Measurements from ENCODE around the gene ASIC2.

DNA sequence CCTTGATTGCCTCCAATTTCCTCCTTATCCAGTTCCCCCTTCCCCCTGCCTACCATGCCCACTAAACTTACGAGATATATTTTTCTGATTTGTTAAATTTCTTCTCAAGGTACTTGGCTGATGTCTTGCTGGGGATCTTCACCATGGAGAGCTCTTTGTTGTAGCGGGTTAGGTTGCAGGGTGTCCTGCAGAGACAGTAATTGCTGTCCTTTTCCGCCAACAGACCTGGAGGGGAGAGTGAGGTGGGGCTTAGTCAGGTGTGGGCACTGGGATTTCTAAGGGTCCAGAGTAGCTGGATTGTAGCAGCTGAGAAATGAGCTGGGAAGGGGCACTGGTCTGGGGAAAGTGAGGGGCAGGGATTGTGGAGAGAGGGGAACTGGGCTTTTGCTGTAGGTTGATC is 269.3 kb downstream of the ASIC2 start:
- TF ChIP-seq SUZ12 (IDR thresholded peaks at IDR 0.05) (no peak), TARDBP (IDR thresholded peaks at IDR 0.05) (no peak), PKNOX1 (IDR thresholded peaks at IDR 0.05) (no peak), NFRKB (IDR thresholded peaks at IDR 0.05) (no peak), SP1 (IDR thresholded peaks at IDR 0.05) (no peak), FOXM1 (IDR thresholded peaks at IDR 0.05; ENCODE audit: borderline replicate concordance) (no peak), CTBP1 (IDR thresholded peaks at IDR 0.05; ENCODE audit: borderline replicate concordance) (no peak), ZNF384 (IDR thresholded peaks at IDR 0.05) (no peak), ELF4 (IDR thresholded peaks at IDR 0.05) (no peak), FOXA1 (IDR thresholded peaks at IDR 0.05) (no peak), FOXK2 (IDR thresholded peaks at IDR 0.05) (no peak), BHLHE40 (IDR thresholded peaks at IDR 0.05; ENCODE audit: borderline replicate concordance) (no peak), ARNT (IDR thresholded peaks at IDR 0.05) (no peak), LEF1 (IDR thresholded peaks at IDR 0.05; ENCODE audit: borderline replicate concordance) (no peak)

Measured in HEK293T (cell line).